K562 (cell line): ENCODE results near the gene LIX1L. TPM values are rescaled to one million over a fixed set of nuclear protein-coding genes. Genes with fewer than 3 reads are reported as not detected.

ENCODE experiments used
- ATAC-seq: fragments of 200-7000 bp; cut with Tn5 transposase; 3 replicates; pipeline ENCODE4 v1.9.1; 2020; ENCODE audit warnings: moderate library complexity
- BruUV-seq: library from RNA; stranded (reverse); fragments of 400-500 nt; replicated peaks from 2 replicates; lab custom pipeline; 2021; lab: Mats Ljungman, UMichigan
- CTCF ChIA-PET: fragments of 300-600 bp; formaldehyde crosslinking; extraction: SDS; loops from one replicate; lab custom pipeline; 2021; ENCODE audit warnings: low intra/inter-chr PET ratio; lab: Yijun Ruan, JAX
- POLR2A ChIA-PET: fragments of 300-600, 350-650 bp; sonication (Branson Sonifier 250); formaldehyde crosslinking; extraction: SDS; loops from one replicate; lab custom pipeline; 2021; ENCODE audit warnings: antibody characterized with exemption, inconsistent platforms; lab: Yijun Ruan, JAX
- DNase-seq, 4 experiments: peaks; one replicate each; pipeline versions ENCODE4 v3.0.0 to v3.0.0-alpha.2; 2011 to 2018; ENCODE audit warnings: low spot score in 3 of 4, mixed read lengths in 3 of 4; ENCODE audit errors: extremely low read depth in 1 of 4
- FAIRE-seq: peaks from 2 replicates; lab custom pipeline; 2011; peaks lifted over from hg19 to GRCh38; lab: Jason Lieb, UNC
- H2AFZ ChIP-seq: 2 replicates; pipeline ENCODE4 v1.6.0; 2011; ENCODE audit warnings: low read depth, low read length, control low read depth, inconsistent platforms
- H3K27ac ChIP-seq: fragments of 200-600 bp; 3 replicates; pipeline ENCODE4 v1.8.0; 2011; ENCODE audit warnings: low read depth, mild to moderate bottlenecking, control low read depth, inconsistent platforms, low read length, moderate library complexity, mixed read lengths; ENCODE audit errors: extremely low read depth
- H3K27me3 ChIP-seq, 2 experiments: fragments of 300-600 bp in 1 of 2; 2 replicates in 1 of 2; 3 replicates in 1 of 2; pipeline versions ENCODE4 v1.6.0 to v1.8.0; 2011; ENCODE audit warnings: inconsistent platforms in 2 of 2, low read length in 2 of 2, mild to moderate bottlenecking in 1 of 2, mixed read lengths in 1 of 2, moderate library complexity in 1 of 2; ENCODE audit not compliant: control insufficient read depth in 2 of 2, insufficient read depth in 2 of 2
- H3K36me3 ChIP-seq: fragments of 300-600 bp; 3 replicates; pipeline ENCODE4 v1.8.0; 2011; ENCODE audit warnings: mild to moderate bottlenecking, low read length, inconsistent platforms; ENCODE audit not compliant: control insufficient read depth, insufficient read depth
- H3K4me1 ChIP-seq, 2 experiments: fragments of 200-600 bp in 1 of 2; replicated peaks in 1 of 2; 2 replicates in 1 of 2; 3 replicates in 1 of 2; pipeline versions ENCODE4 v1.5.1 to v1.8.0; 2011; ENCODE audit warnings: inconsistent platforms in 2 of 2, low read length in 2 of 2, mild to moderate bottlenecking in 1 of 2, mixed read lengths in 1 of 2, moderate library complexity in 1 of 2; ENCODE audit not compliant: control insufficient read depth in 2 of 2, insufficient read depth in 2 of 2
- H3K4me2 ChIP-seq: 2 replicates; pipeline ENCODE4 v1.6.1; 2011; ENCODE audit warnings: low read length, control low read depth, inconsistent platforms, mixed read lengths; ENCODE audit not compliant: insufficient read depth
- H3K4me3 ChIP-seq: fragments of 200-600 bp; sonication (generic), shearing (Covaris generic); 2 replicates; pipeline ENCODE4 v1.5.1; 2016; ENCODE audit warnings: control low read depth, inconsistent platforms
- H3K79me2 ChIP-seq: fragments of 200-600 bp; 3 replicates; pipeline ENCODE4 v1.8.0; 2011; ENCODE audit warnings: low read length, inconsistent platforms; ENCODE audit not compliant: control insufficient read depth, insufficient read depth
- H3K9ac ChIP-seq, 2 experiments: 2 replicates each; pipeline versions ENCODE4 v1.6.0 to v1.6.1; 2011; ENCODE audit warnings: low read depth in 2 of 2, low read length in 2 of 2, control low read depth in 1 of 2, inconsistent platforms in 1 of 2, mild to moderate bottlenecking in 1 of 2, mixed read lengths in 1 of 2; ENCODE audit not compliant: insufficient read depth in 1 of 2
- H3K9me1 ChIP-seq: one replicate; pipeline ENCODE4 v1.6.0; 2011; ENCODE audit warnings: inconsistent platforms, mild to moderate bottlenecking, low read length, moderate library complexity; ENCODE audit not compliant: control insufficient read depth, insufficient read depth
- H3K9me3 ChIP-seq: replicated peaks from 2 replicates; pipeline ENCODE4 v1.5.1; 2011; ENCODE audit warnings: low read depth, low read length, inconsistent platforms; ENCODE audit not compliant: control insufficient read depth, insufficient read depth
- H4K20me1 ChIP-seq: replicated peaks from 2 replicates; pipeline ENCODE4 v1.6.1; 2011; ENCODE audit warnings: low read length, inconsistent platforms, mixed read lengths; ENCODE audit not compliant: control insufficient read depth, insufficient read depth
- ATF1 ChIP-seq, 2 experiments: fragments of 450-650 bp in 1 of 2; IDR thresholded peaks; 2 replicates each; pipeline ENCODE4 v1.6.1; 2016; ENCODE audit warnings: missing compliant biosample characterization in 1 of 2, missing genetic modification characterization in 1 of 2
- EHMT2 ChIP-seq: fragments of 450-650 bp; IDR thresholded peaks from 2 replicates; pipeline ENCODE4 v1.6.1; 2018; ENCODE audit warnings: antibody characterized with exemption
- GABPA ChIP-seq: fragments of 200-800 bp; sonication (Bioruptor generic); conservative IDR thresholded peaks from 2 replicates; pipeline ENCODE4 v1.6.1; 2016; ENCODE audit warnings: low read depth, missing genetic modification characterization, missing compliant biosample characterization
- GATA2 ChIP-seq: sonication (generic); formaldehyde crosslinking; IDR thresholded peaks from 2 replicates; pipeline ENCODE4 v1.4.0; 2020; ENCODE audit warnings: mild to moderate bottlenecking, missing genetic modification reagents
- GATAD2A ChIP-seq: fragments of 450-650 bp; IDR thresholded peaks from 2 replicates; pipeline ENCODE4 v1.6.1; 2017
- HDAC2 ChIP-seq: fragments of 450-650 bp; IDR thresholded peaks from 2 replicates; pipeline ENCODE4 v1.6.1; 2016; ENCODE audit warnings: mild to moderate bottlenecking
- LCOR ChIP-seq: sonication (generic); formaldehyde crosslinking; IDR thresholded peaks from 2 replicates; pipeline ENCODE4 v1.8.0; 2022; ENCODE audit warnings: mild to moderate bottlenecking, missing genetic modification reagents
- NFATC3 ChIP-seq: fragments of 450-650 bp; IDR thresholded peaks from 2 replicates; pipeline ENCODE4 v1.6.1; 2017; ENCODE audit warnings: mild to moderate bottlenecking
- PHTF2 ChIP-seq: fragments of 250-450 bp; sonication (Bioruptor Pico); IDR thresholded peaks from 2 replicates; pipeline ENCODE4 v1.5.0; 2021; ENCODE audit warnings: mild to moderate bottlenecking
- SIN3A ChIP-seq, 2 experiments: fragments of 150-350 bp in 1 of 2; IDR thresholded peaks; 2 replicates each; pipeline ENCODE4 v1.6.1; 2011 to 2016; ENCODE audit warnings: borderline replicate concordance in 2 of 2, low read depth in 2 of 2, low read length in 2 of 2, mild to moderate bottlenecking in 2 of 2, moderate library complexity in 2 of 2; ENCODE audit not compliant: control insufficient read depth in 1 of 2
- ZNF12 ChIP-seq: sonication (generic); formaldehyde crosslinking; IDR thresholded peaks from 2 replicates; pipeline ENCODE4 v1.4.0; 2020; ENCODE audit warnings: mild to moderate bottlenecking, missing genetic modification reagents
- ZNF707 ChIP-seq: fragments of 250-450 bp; sonication (Bioruptor Pico); conservative IDR thresholded peaks from 2 replicates; pipeline ENCODE4 v1.8.0; 2022; ENCODE audit warnings: inconsistent platforms, mild to moderate bottlenecking, moderate library complexity
- WGBS: fragments of 100-300 bp; shearing (Covaris generic); methylation state at CpG from one replicate; pipeline ENCODE4 v1.1.6; 2016; ENCODE audit warnings: low coverage, mixed read lengths; ENCODE audit not compliant: insufficient coverage; ENCODE audit errors: missing lambda C conversion rate; 5-methylcytosine and 5-hydroxymethylcytosine counted together
- in situ Hi-C: fragments of 300-500 bp; cut with MboI; formaldehyde crosslinking; loops from 4 replicates; pipeline ENCODE4 v1.15.0; 2018; ENCODE audit warnings: inconsistent platforms, mixed read lengths
- intact Hi-C: fragments of 100-400 bp; cut with micrococcal nuclease; formaldehyde crosslinking; loops from 2 replicates; pipeline ENCODE4 v1.14.2; 2022
- polyA plus RNA-seq, 8 experiments: library from polyadenylated mRNA; depleted of rRNA in 4 of 8; stranded (reverse) in 5 of 8; unstranded in 3 of 8; fragments of >200 nt; fragmentation: Nextera tagmentation in 2 of 8; fragmentation: Illumina TruSeq in 1 of 8; extraction: Ambion mirVana in 2 of 8; extraction: Trizol in 1 of 8; gene quantifications; 2 replicates each; pipeline versions ENCODE4 v1.2.1 to v1.2.3, GENCODE V29; 2011 to 2014; ENCODE audit warnings: inconsistent platforms in 1 of 8, missing spikeins in 1 of 8
- total RNA-seq, 7 experiments: library from RNA; depleted of rRNA in 6 of 7; stranded (reverse); fragments of >200 nt in 6 of 7; fragmentation: Illumina TruSeq in 2 of 7; extraction: Trizol in 2 of 7; gene quantifications; 2 replicates each; pipeline versions ENCODE4 v1.2.1 to v1.2.3, GENCODE V29; 2011 to 2021; ENCODE audit warnings: low replicate concordance in 1 of 7
- TF ChIP-seq, protein P1 (sequence below): fragments of 200-800 bp; sonication (Bioruptor generic); IDR thresholded peaks from 2 replicates; pipeline ENCODE4 v1.6.1; 2017; ENCODE audit warnings: missing genetic modification characterization, missing compliant biosample characterization
- TF ChIP-seq, protein P2 (sequence below): fragments of 250-450 bp; sonication (Bioruptor Pico); IDR thresholded peaks from 2 replicates; pipeline ENCODE4 v1.8.0; 2022; ENCODE audit warnings: inconsistent platforms
- TF ChIP-seq, protein P3 (sequence below): sonication (generic); formaldehyde crosslinking; IDR thresholded peaks from 2 replicates; pipeline ENCODE4 v1.8.0; 2022; ENCODE audit warnings: missing genetic modification reagents, mild to moderate bottlenecking, borderline replicate concordance
- TF ChIP-seq, protein P4 (sequence below): sonication (generic); formaldehyde crosslinking; IDR thresholded peaks from 2 replicates; pipeline ENCODE4 v1.8.1; 2022; ENCODE audit warnings: missing genetic modification reagents

The LIX1L gene
- total and polyA plus RNA-seq, 9 of the 15 experiments (the other 6 are each of a cell fraction or from before 2014, with no cell fraction given) = 4.6 to 26.5 (median 12.5) TPM

DNA sequence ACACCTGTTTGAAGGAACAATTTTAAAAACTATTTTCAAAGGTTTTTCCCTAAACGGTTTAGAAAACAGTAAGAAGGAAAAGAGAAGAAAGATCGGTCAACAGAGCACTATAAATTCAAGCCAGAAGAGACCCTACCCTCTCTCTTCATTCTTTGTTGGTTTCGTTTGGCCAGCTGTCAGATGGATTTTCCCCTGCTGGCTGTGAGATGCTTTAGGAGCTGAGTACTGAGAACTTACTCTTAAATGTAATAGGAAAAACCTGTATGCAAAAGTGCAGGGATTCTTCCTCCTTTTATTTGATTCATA is 39.9 kb upstream of the LIX1L start:
- POLR2A ChIA-PET = interaction anchor here (1.0 to 14.0 kb wide), 5 partner anchors 9 to 70 kb away, joined by 3 to 320 read pairs (median 8); partner anchors contain the start of gene RBM8A
- H3K36me3 ChIP-seq = peaks cover 34% of the 10 kb centered on the region
- DNase-seq (no peak), ATAC-seq (no peak), FAIRE-seq (no peak)
- H3K79me2 ChIP-seq = peaks cover 58% of the 10 kb centered on the region
- WGBS = 7% methylated on average over 3 of the region's 3 CpGs
- H3K9me3 ChIP-seq = no peaks in the 10 kb centered on the region
- in situ Hi-C loops = no loop called here
- BruUV-seq = no TSS peak
- H3K27ac ChIP-seq = peak overlapping the region; percentile 99
- H3K4me1 ChIP-seq = peaks cover 14 to 26% of the 10 kb centered on the region in 2 experiments; a peak in 3 of 5 replicates
- peak overlapping the region; percentile 97 for H3K4me2 ChIP-seq
- H3K9me1 ChIP-seq = peaks cover 3% of the 10 kb centered on the region
- H2AFZ ChIP-seq = peak overlapping the region; percentile 81; the same call in 1 of the 2 replicates
- H4K20me1 ChIP-seq = peaks cover 36% of the 10 kb centered on the region
- no peaks in the 10 kb centered on the region for H3K27me3 ChIP-seq
- H3K9ac ChIP-seq = peak overlapping the region in 1 of 2 experiments; percentile 100; a peak in 2 of 4 replicates
- intact Hi-C loops = no loop called here
- TF ChIP-seq ZNF707 (CRISPR knock-in tag) (no peak), LCOR (CRISPR knock-in tag) (no peak), EHMT2 (no peak), NFATC3 (no peak), HDAC2 (no peak), SIN3A (IDR thresholded peaks at IDR 0.05; ENCODE audit: borderline replicate concordance in 2 of 2, control insufficient read depth in 1 of 2, low read depth in 2 of 2, low read length in 2 of 2) (0 out of 4 replicates have a peak, but pooled peaks of 1 of the 2 experiments have one; percentile 13), GATA2 (CRISPR knock-in tag) (no peak), PHTF2 (CRISPR knock-in tag) (no peak), GABPA (no peak), ATF1 (CRISPR knock-in tag; IDR thresholded peaks at IDR 0.05) (no peak), ATF1 (tag; IDR thresholded peaks at IDR 0.05) (no peak), ZNF12 (CRISPR knock-in tag) (no peak), GATAD2A (0 out of 2 replicates have a peak, but pooled peaks have one; percentile 2)
- TF ChIP-seq, protein P1, sequence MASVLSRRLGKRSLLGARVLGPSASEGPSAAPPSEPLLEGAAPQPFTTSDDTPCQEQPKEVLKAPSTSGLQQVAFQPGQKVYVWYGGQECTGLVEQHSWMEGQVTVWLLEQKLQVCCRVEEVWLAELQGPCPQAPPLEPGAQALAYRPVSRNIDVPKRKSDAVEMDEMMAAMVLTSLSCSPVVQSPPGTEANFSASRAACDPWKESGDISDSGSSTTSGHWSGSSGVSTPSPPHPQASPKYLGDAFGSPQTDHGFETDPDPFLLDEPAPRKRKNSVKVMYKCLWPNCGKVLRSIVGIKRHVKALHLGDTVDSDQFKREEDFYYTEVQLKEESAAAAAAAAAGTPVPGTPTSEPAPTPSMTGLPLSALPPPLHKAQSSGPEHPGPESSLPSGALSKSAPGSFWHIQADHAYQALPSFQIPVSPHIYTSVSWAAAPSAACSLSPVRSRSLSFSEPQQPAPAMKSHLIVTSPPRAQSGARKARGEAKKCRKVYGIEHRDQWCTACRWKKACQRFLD (CRISPR knock-in tag) = peak; percentile 51; the same call in 1 of the 2 replicates
- TF ChIP-seq, protein P2, sequence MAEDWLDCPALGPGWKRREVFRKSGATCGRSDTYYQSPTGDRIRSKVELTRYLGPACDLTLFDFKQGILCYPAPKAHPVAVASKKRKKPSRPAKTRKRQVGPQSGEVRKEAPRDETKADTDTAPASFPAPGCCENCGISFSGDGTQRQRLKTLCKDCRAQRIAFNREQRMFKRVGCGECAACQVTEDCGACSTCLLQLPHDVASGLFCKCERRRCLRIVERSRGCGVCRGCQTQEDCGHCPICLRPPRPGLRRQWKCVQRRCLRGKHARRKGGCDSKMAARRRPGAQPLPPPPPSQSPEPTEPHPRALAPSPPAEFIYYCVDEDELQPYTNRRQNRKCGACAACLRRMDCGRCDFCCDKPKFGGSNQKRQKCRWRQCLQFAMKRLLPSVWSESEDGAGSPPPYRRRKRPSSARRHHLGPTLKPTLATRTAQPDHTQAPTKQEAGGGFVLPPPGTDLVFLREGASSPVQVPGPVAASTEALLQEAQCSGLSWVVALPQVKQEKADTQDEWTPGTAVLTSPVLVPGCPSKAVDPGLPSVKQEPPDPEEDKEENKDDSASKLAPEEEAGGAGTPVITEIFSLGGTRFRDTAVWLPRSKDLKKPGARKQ = no peak
- TF ChIP-seq, protein P3, sequence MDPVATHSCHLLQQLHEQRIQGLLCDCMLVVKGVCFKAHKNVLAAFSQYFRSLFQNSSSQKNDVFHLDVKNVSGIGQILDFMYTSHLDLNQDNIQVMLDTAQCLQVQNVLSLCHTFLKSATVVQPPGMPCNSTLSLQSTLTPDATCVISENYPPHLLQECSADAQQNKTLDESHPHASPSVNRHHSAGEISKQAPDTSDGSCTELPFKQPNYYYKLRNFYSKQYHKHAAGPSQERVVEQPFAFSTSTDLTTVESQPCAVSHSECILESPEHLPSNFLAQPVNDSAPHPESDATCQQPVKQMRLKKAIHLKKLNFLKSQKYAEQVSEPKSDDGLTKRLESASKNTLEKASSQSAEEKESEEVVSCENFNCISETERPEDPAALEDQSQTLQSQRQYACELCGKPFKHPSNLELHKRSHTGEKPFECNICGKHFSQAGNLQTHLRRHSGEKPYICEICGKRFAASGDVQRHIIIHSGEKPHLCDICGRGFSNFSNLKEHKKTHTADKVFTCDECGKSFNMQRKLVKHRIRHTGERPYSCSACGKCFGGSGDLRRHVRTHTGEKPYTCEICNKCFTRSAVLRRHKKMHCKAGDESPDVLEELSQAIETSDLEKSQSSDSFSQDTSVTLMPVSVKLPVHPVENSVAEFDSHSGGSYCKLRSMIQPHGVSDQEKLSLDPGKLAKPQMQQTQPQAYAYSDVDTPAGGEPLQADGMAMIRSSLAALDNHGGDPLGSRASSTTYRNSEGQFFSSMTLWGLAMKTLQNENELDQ (CRISPR knock-in tag) = no peak
- TF ChIP-seq, protein P4, sequence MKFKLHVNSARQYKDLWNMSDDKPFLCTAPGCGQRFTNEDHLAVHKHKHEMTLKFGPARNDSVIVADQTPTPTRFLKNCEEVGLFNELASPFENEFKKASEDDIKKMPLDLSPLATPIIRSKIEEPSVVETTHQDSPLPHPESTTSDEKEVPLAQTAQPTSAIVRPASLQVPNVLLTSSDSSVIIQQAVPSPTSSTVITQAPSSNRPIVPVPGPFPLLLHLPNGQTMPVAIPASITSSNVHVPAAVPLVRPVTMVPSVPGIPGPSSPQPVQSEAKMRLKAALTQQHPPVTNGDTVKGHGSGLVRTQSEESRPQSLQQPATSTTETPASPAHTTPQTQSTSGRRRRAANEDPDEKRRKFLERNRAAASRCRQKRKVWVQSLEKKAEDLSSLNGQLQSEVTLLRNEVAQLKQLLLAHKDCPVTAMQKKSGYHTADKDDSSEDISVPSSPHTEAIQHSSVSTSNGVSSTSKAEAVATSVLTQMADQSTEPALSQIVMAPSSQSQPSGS (CRISPR knock-in tag) = no peak
- peak overlapping the region; percentile 85 for H3K4me3 ChIP-seq
- CTCF ChIA-PET = no interaction called here
